GM12878 (cell line): ENCODE results near the gene OTULINL. TPM values are rescaled to one million over a fixed set of nuclear protein-coding genes. Genes with fewer than 3 reads are reported as not detected.

ENCODE experiments used
- ATAC-seq: fragments of 200-7000 bp; cut with Tn5 transposase; 3 replicates; pipeline ENCODE4 v1.9.1; 2020; ENCODE audit warnings: mild to moderate bottlenecking, moderate library complexity
- BruUV-seq: library from RNA; stranded (reverse); fragments of 400-500 nt; replicated peaks from 2 replicates; lab custom pipeline; 2021; lab: Mats Ljungman, UMichigan
- CTCF ChIA-PET: fragments of 300-600 bp; sonication (Branson Sonifier 250); formaldehyde crosslinking; extraction: SDS; loops from one replicate; lab custom pipeline; 2021; ENCODE audit warnings: inconsistent platforms; lab: Yijun Ruan, JAX
- POLR2A ChIA-PET: fragments of 350-600 bp; formaldehyde crosslinking; extraction: SDS; loops from one replicate; lab custom pipeline; 2021; ENCODE audit warnings: inconsistent platforms; lab: Charles Lee
- RAD21 ChIA-PET: fragments of 300-600 bp; sonication (Branson Sonifier 250); formaldehyde crosslinking; loops from one replicate; lab custom pipeline; 2023; ENCODE audit warnings: antibody characterized with exemption; ENCODE audit not compliant: unreplicated experiment; lab: Charles Lee
- SMC1A ChIA-PET: fragments of 300-600 bp; sonication (Branson Sonifier 250); formaldehyde crosslinking; loops from one replicate; lab custom pipeline; 2023; ENCODE audit not compliant: unreplicated experiment, uncharacterized antibody; lab: Charles Lee
- DNase-seq: peaks from one replicate; pipeline ENCODE4 v3.0.0-alpha.2; 2011; ENCODE audit warnings: low read depth, low spot score
- FAIRE-seq: peaks from 3 replicates; lab custom pipeline; 2011; peaks lifted over from hg19 to GRCh38; lab: Jason Lieb, UNC
- H2AFZ ChIP-seq: 2 replicates; pipeline ENCODE4 v1.6.0; 2011; ENCODE audit warnings: low read depth, low read length, control low read depth; ENCODE audit not compliant: control insufficient read depth
- H3K27ac ChIP-seq: 2 replicates; pipeline ENCODE4 v1.5.1; 2011; ENCODE audit warnings: control low read depth; ENCODE audit not compliant: control insufficient read depth, insufficient read depth
- H3K27me3 ChIP-seq, 2 experiments: replicated peaks in 1 of 2; 2 replicates each; pipeline versions ENCODE4 v1.6.0 to v1.6.1; 2011; ENCODE audit warnings: low read length in 1 of 2; ENCODE audit not compliant: control insufficient read depth in 2 of 2, insufficient read depth in 2 of 2
- H3K36me3 ChIP-seq, 2 experiments: 2 replicates each; pipeline ENCODE4 v1.5.1; 2011; ENCODE audit warnings: low read length in 1 of 2; ENCODE audit not compliant: control insufficient read depth in 2 of 2, insufficient read depth in 2 of 2
- H3K4me1 ChIP-seq: 2 replicates; pipeline ENCODE4 v1.6.1; 2011; ENCODE audit warnings: mild to moderate bottlenecking, low read length, moderate library complexity, mixed read lengths; ENCODE audit not compliant: control insufficient read depth, insufficient read depth
- H3K4me2 ChIP-seq: 2 replicates; pipeline ENCODE4 v1.6.0; 2011; ENCODE audit warnings: control low read depth; ENCODE audit not compliant: control insufficient read depth, insufficient read depth
- H3K4me3 ChIP-seq: fragments of 200-600 bp; sonication (generic); 2 replicates; pipeline ENCODE4 v1.5.1; 2016
- H3K79me2 ChIP-seq: 2 replicates; pipeline ENCODE4 v1.6.0; 2011; ENCODE audit warnings: low read length; ENCODE audit not compliant: control insufficient read depth, insufficient read depth
- H3K9ac ChIP-seq: 2 replicates; pipeline ENCODE4 v1.8.0; 2011; ENCODE audit warnings: low read length, control low read depth, mixed read lengths; ENCODE audit not compliant: control insufficient read depth, insufficient read depth
- H3K9me3 ChIP-seq: replicated peaks from 3 replicates; pipeline ENCODE4 v1.5.1; 2011; ENCODE audit warnings: mild to moderate bottlenecking, low read length; ENCODE audit not compliant: control insufficient read depth, insufficient read depth
- H4K20me1 ChIP-seq: 2 replicates; pipeline ENCODE4 v1.6.0; 2011; ENCODE audit not compliant: control insufficient read depth, insufficient read depth
- BRCA1 ChIP-seq: IDR thresholded peaks from 2 replicates; pipeline ENCODE4 v1.6.1; 2011; ENCODE audit warnings: low read depth, low read length, improper control_type of control experiment
- CBX5 ChIP-seq: sonication (generic); IDR thresholded peaks from 2 replicates; pipeline ENCODE4 v1.6.1; 2016; ENCODE audit warnings: low read depth, moderate library complexity, mild to moderate bottlenecking, inconsistent platforms
- CHD2 ChIP-seq: IDR thresholded peaks from 2 replicates; pipeline ENCODE4 v1.6.1; 2011; ENCODE audit warnings: low read depth, low read length, improper control_type of control experiment, borderline replicate concordance
- IKZF2 ChIP-seq, 2 experiments: fragments of 450-650 bp; IDR thresholded peaks; 2 replicates each; pipeline ENCODE4 v1.6.1; 2017; ENCODE audit warnings: mild to moderate bottlenecking in 2 of 2, moderate library complexity in 2 of 2
- JUNB ChIP-seq: IDR thresholded peaks from 2 replicates; pipeline ENCODE4 v1.6.1; 2016; ENCODE audit warnings: antibody characterized with exemption, mild to moderate bottlenecking
- MYB ChIP-seq: fragments of 150-350 bp; IDR thresholded peaks from 2 replicates; pipeline ENCODE4 v1.6.1; 2014; ENCODE audit warnings: mild to moderate bottlenecking, low read depth, low read length, borderline replicate concordance
- MYC ChIP-seq: IDR thresholded peaks from 2 replicates; pipeline ENCODE4 v1.6.1; 2011; ENCODE audit warnings: mild to moderate bottlenecking, low read length, moderate library complexity, inconsistent platforms; ENCODE audit not compliant: insufficient read depth, insufficient replicate concordance, insufficient read length, severe bottlenecking
- NRF1 ChIP-seq: conservative IDR thresholded peaks from 2 replicates; pipeline ENCODE4 v1.6.1; 2011; ENCODE audit warnings: mild to moderate bottlenecking, low read depth, low read length, improper control_type of control experiment
- PML ChIP-seq: IDR thresholded peaks from 2 replicates; pipeline ENCODE4 v1.6.1; 2012; ENCODE audit warnings: low read length, inconsistent platforms
- POLR2AphosphoS2 ChIP-seq: IDR thresholded peaks from 2 replicates; pipeline ENCODE4 v1.6.1; 2011; ENCODE audit warnings: low read depth, mild to moderate bottlenecking, low read length, improper control_type of control experiment, moderate library complexity
- RAD51 ChIP-seq: fragments of 450-650 bp; IDR thresholded peaks from 2 replicates; pipeline ENCODE4 v1.6.1; 2016; ENCODE audit warnings: moderate library complexity, mild to moderate bottlenecking, inconsistent platforms
- RUNX3 ChIP-seq: IDR thresholded peaks from 2 replicates; pipeline ENCODE4 v1.6.1; 2012; ENCODE audit warnings: low read length, inconsistent platforms
- SMC3 ChIP-seq: IDR thresholded peaks from 2 replicates; pipeline ENCODE4 v1.6.1; 2011; ENCODE audit warnings: low read length, improper control_type of control experiment, borderline replicate concordance
- SREBF1 ChIP-seq: IDR thresholded peaks from 2 replicates; pipeline ENCODE4 v1.6.1; 2012; ENCODE audit warnings: mild to moderate bottlenecking, low read length
- TBL1XR1 ChIP-seq: IDR thresholded peaks from 2 replicates; pipeline ENCODE4 v1.6.1; 2012; ENCODE audit warnings: low read depth, low read length, improper control_type of control experiment
- YY1 ChIP-seq: IDR thresholded peaks from 2 replicates; pipeline ENCODE4 v1.6.1; 2011; ENCODE audit warnings: low read depth, mild to moderate bottlenecking, low read length
- ZNF217 ChIP-seq: fragments of 450-650 bp; IDR thresholded peaks from 2 replicates; pipeline ENCODE4 v1.6.1; 2017; ENCODE audit warnings: antibody characterized with exemption, mild to moderate bottlenecking
- WGBS: methylation state at CpG from one replicate; pipeline ENCODE4 v1.1.6; 2016; ENCODE audit warnings: low lambda C conversion rate; ENCODE audit not compliant: insufficient replicate concordance, insufficient coverage; ENCODE audit errors: missing lambda C conversion rate; 5-methylcytosine and 5-hydroxymethylcytosine counted together
- in situ Hi-C: fragments of 300-500 bp; cut with MboI; formaldehyde crosslinking; loops from 9 replicates; pipeline ENCODE4 v1.14.3; 2018; ENCODE audit warnings: mixed read lengths
- intact Hi-C: fragments of 100-400 bp; cut with micrococcal nuclease; formaldehyde crosslinking; loops from one replicate; pipeline ENCODE4 v1.14.2; 2022; ENCODE audit not compliant: unreplicated experiment
- polyA plus RNA-seq, 11 experiments: library from polyadenylated mRNA; depleted of rRNA in 4 of 11; unstranded in 6 of 11; stranded (reverse) in 5 of 11; fragments of >200 nt; fragmentation: Nextera tagmentation in 4 of 11; fragmentation: Illumina TruSeq in 1 of 11; extraction: Ambion mirVana in 4 of 11; extraction: Trizol in 1 of 11; gene quantifications; 1 replicate in 1 of 11; 2 replicates in 10 of 11; pipeline versions ENCODE4 v1.2.1 to v1.2.3, GENCODE V29; 2011 to 2016; ENCODE audit warnings: inconsistent platforms in 2 of 11, missing spikeins in 2 of 11, low read depth in 1 of 11
- total RNA-seq, 4 experiments: library from RNA; depleted of rRNA in 3 of 4; stranded (reverse); fragments of >200 nt in 3 of 4; fragmentation: Illumina TruSeq in 1 of 4; extraction: Trizol in 1 of 4; gene quantifications; 2 replicates each; pipeline versions ENCODE4 v1.2.1 to v1.2.3, GENCODE V29; 2013 to 2021
- TF ChIP-seq, protein P1 (sequence below): fragments of 450-650 bp; IDR thresholded peaks from 2 replicates; pipeline ENCODE4 v1.6.1; 2017; ENCODE audit warnings: low read depth, mild to moderate bottlenecking, moderate library complexity

OTULINL gene
- total and polyA plus RNA-seq, 10 of the 15 experiments (the other 5 are each of a cell fraction or from before 2014, with no cell fraction given) = 0.60 to 4.7 (median 1.8) TPM

DNA sequence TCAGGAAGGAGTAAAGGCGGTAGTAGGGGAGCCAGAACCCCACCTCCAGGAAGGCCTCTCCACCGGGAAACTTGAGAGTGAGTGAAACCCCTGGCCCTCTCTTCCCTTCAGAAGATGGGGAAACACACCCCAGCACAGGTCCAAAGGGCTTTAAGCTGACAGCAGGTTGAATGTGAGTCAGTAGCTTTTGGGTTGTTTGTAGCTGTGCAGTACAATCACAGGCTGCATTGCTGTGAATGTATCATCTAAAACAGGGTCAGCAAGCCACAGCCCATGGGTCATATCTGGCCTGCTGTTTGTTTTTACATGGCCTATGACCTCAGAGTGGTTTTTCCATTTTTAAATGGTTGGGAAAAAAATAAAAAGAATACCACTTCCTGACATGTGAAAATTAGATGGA lies 10.0 kb downstream of the OTULINL start:
- Histone ChIP-seq H3K4me3 (no peak overlapping the region), H3K27ac (no peak overlapping the region), H3K4me2 (no peak overlapping the region), H4K20me1 (no peaks in the 10 kb centered on the region), H3K27me3 (no peaks in the 10 kb centered on the region), H3K36me3 (no peaks in the 10 kb centered on the region), H3K9ac (no peak overlapping the region), H3K79me2 (peaks cover 1% of the 10 kb centered on the region; the same call in 1 of the 2 replicates), H3K4me1 (peaks cover 50% of the 10 kb centered on the region), H3K9me3 (no peaks in the 10 kb centered on the region), H2AFZ (no peak overlapping the region)
- DNase-seq (no peak), ATAC-seq (no peak), FAIRE-seq (no peak)
- WGBS = 100% methylated on average over 2 of the region's 2 CpGs
- ChIA-PET POLR2A (interaction anchor here (1.6 kb wide), 1 partner anchor 9 kb away, joined by 3 read pairs; no protein-coding TSS in a partner anchor), SMC1A (interaction anchor here (0.6 to 1.7 kb wide), 3 partner anchors 42 to 490 kb away, joined by 5 to 6 read pairs (median 5); no protein-coding TSS in a partner anchor), CTCF (interaction anchor here (0.6 to 1.3 kb wide), 2 partner anchors 57 to 218 kb away, joined by 3 to 4 read pairs; no protein-coding TSS in a partner anchor), RAD21 (no interaction called here)
- no peak for TF ChIP-seq MYC
- TF ChIP-seq YY1 = no peak
- TF ChIP-seq MYB = no peak
- no peak for TF ChIP-seq TBL1XR1
- TF ChIP-seq SREBF1 = no peak
- no peak for TF ChIP-seq ZNF217
- TF ChIP-seq, protein P1, sequence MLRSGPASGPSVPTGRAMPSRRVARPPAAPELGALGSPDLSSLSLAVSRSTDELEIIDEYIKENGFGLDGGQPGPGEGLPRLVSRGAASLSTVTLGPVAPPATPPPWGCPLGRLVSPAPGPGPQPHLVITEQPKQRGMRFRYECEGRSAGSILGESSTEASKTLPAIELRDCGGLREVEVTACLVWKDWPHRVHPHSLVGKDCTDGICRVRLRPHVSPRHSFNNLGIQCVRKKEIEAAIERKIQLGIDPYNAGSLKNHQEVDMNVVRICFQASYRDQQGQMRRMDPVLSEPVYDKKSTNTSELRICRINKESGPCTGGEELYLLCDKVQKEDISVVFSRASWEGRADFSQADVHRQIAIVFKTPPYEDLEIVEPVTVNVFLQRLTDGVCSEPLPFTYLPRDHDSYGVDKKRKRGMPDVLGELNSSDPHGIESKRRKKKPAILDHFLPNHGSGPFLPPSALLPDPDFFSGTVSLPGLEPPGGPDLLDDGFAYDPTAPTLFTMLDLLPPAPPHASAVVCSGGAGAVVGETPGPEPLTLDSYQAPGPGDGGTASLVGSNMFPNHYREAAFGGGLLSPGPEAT = no peak
- no peak for TF ChIP-seq SMC3
- TF ChIP-seq JUNB = no peak
- no peak for TF ChIP-seq CBX5
- no peak for TF ChIP-seq IKZF2 (IDR thresholded peaks at IDR 0.05)
- TF ChIP-seq RUNX3 = no peak
- TF ChIP-seq NRF1 = no peak
- no peak for TF ChIP-seq CHD2
- TF ChIP-seq BRCA1 = no peak
- TF ChIP-seq PML = no peak
- TF ChIP-seq POLR2AphosphoS2 = no peak
- TF ChIP-seq RAD51 = no peak
- intact Hi-C loops (no loop called here), in situ Hi-C loops (no loop called here)
- no TSS peak for BruUV-seq
